HT-29 (cell line): Measurements from ENCODE around the gene TNS3. TPM values are rescaled to one million over a fixed set of nuclear protein-coding genes. Genes with fewer than 3 reads are reported as not detected.
"Not testable (repeated sequence)": the region's sequence is repeated elsewhere in the genome, so short reads cannot be mapped to it uniquely, and the experiment has no call there.

Experiments
- DNase-seq: peaks from one replicate; pipeline ENCODE4 v3.0.0-alpha.2; 2015; ENCODE audit warnings: low spot score
- total RNA-seq: library from RNA; depleted of rRNA; stranded (reverse); fragments of >200 nt; shearing (Covaris generic); gene quantifications from 2 replicates; pipeline ENCODE4 v1.2.3, GENCODE V29; 2014

TNS3 gene
- total RNA-seq, 1 experiment from 2014 or later: 45.2 TPM

DNA sequence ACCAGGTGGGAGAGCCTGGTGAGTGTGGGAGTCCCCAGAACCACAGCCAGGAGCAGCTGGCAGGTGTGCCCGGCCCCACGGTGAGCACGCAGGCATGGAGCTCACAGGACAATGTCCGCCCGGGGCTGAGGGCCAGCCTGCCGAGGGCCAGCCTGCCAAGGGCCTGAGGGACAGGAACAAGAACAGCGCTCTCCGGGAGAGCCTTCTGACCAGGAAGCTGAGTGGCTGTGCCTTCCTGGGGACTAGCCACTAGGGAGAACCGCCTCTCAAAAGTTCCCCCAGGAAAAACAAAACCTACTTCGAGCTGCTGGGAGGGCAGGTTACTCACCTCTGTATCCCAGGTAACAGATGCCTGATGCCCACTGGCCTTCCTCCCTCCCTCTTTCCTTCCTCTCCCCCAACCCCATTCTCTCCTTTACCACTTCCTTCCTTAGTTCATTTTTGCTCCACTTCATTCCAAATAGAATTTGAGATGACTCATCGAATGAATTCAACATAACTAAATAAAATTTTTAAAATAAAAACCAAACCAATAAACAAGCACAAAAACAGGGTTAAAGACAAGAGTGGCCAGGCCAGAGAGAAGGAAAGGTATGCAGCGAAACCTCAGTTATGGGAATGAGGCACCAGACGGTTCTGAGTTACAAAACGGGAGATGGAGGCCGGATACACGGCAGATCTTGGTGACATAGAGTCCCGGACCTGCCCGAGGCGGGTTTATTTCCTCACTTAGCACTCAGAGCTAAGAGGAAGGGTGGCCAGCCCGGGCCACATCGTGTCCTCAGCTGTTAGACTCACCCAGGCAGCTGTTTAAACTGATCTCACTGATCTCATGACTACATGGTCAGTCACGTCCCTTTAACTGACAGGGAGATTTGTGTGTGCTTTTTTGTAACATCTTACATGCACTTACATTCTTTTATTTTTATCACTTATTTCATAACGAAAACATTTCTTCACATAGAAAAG, 128.5 kb downstream of the TNS3 start:
- peak; percentile 73 for DNase-seq

GRCh38 chr7:47452715-47453092, 129.2 kb downstream of the TNS3 start:
- DNase-seq: no peak

DNA sequence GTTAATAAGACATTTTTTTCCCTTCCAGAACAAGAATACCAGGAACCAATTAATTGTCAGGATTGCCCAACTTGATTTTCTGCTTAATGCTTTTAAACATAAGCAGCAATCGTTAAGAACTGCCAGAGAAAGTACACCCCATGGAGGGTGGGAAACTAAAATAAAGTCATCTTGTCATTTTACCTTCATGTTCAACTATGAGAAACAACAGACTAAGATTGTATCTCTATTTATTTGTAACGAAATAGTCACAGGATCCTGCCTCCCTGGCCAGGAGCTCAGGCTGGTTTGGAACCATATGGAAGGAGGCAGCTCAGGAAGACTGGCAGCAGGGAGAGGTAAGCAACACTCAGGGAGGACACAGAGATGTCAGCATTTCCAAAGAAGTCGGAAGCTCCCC, 129.6 kb downstream of the TNS3 start:
- DNase-seq: no peak

DNA sequence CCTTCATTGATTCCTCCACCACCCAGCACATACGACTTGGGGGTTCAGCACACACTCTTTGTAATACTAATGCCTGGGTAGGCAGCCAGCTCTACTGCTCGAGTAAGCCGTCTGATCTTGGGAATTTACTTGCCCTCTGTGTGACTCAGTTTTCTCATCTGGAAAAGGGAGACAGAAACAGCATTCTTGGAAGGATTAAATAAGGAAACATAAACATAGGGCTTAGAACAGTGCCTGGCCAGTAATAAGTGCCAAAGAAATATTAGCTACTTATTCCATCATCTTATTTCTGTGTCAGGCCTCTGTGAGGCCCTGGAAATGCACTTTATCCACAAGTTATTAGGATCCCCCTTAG, 130.1 kb downstream of the TNS3 start:
- DNase-seq: no peak

- DNase-seq: no peak
Observed at GRCh38 chr7:47449810-47450590, 131.9 kb downstream of the TNS3 start.

DNA sequence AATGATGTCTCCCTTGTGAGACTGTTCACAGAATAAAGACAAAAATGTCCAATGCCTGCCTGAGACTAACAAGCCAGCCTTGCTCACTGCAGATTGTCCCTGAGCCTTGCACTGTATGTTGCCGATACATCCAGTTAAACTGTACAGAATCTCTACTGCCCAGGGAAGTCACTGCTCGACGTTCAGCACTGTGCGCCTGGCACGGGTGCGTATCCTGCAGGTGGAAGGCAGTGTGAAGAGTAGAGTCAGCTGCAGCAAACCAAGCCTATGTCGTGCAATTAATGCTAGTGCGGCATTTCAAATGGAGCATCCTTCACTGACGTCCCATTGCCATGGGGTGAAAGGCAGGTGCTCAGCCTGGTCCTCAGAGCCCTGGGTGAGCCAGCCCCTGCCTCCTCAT, 132.9 kb downstream of the TNS3 start:
- DNase-seq: no peak

- DNase-seq: no peak
Observed at GRCh38 chr7:47447621-47448349, 134.1 kb downstream of the TNS3 start.

GRCh38 chr7:47446871-47447466, 134.9 kb downstream of the TNS3 start:
- no peak for DNase-seq

DNA sequence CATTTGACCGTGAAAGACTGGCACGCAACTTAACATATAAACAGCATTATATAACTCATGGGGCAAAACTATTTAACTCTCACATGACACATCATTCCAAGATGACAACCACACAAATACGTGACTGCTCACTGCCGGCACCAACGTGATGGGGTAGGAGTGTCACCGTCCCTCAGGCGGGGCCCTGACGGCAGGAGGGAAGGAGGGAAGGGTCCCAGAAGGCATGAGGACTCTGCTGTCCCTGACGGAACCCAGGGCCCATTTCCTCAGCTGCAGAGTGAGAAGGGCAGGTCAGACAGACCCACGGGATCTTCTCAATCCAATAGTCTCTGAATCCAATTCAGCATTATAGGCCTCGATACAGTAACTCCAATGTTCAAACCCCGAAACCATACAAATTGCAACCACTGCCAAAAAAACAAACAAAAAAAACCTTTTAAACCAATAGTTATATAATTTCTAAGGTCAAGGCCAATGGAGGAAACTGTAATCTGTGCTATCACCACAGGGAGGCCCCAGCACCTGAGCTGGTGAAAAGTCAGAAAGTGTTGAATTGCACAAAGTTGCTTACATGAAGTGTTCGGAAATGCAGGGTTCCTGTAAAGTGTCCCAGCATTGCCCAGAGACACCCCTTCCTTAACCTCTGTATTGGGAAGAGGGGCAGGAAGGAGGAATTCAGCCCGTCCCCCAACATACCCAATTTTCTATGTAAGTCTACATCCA, 137.4 kb downstream of the TNS3 start:
- peak; percentile 62 for DNase-seq

GRCh38 chr7:47443049-47443448, 138.9 kb downstream of the TNS3 start:
- no peak for DNase-seq

GRCh38 chr7:47442605-47442865, 139.4 kb downstream of the TNS3 start:
- DNase-seq: no peak

DNA sequence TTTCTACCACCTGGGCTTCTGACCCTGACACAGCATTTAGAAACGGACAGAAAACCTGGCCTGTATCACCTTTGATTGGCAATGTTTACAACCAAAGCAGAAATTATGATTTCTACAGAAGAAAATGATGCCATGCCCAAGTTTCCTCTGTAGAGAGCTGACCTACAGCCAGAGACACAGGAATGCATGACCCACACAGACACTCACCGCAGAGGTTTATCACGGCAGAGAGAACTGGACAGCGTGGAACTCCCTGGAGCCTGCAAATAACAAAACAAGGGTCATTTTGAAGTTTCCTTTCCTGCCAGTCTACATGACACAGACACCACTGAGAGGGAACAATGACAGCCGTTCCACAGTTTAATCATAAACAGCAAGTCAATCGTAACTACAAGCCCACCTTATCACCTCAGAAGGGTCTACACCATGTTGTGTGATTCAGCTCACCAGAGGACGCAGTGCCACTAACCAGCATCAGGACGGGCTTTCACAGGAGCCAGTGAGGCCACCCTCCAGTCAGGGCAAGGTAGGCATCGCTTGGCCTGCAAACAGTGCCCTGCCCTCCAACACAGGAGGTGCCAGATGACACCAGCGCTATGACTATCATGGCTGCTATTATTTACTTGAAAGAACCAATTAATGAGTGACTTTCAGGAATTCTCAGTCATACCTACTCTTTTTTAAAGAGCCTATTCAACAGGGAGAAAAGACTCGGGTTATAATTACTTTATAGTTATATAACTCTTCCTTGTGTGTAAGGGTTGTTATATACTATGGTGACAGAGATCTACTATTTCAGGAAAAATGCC, 139.9 kb downstream of the TNS3 start:
- DNase-seq: no peak

- DNase-seq: not testable (repeated sequence)
Observed at GRCh38 chr7:47441048-47441447, 140.9 kb downstream of the TNS3 start.

DNA sequence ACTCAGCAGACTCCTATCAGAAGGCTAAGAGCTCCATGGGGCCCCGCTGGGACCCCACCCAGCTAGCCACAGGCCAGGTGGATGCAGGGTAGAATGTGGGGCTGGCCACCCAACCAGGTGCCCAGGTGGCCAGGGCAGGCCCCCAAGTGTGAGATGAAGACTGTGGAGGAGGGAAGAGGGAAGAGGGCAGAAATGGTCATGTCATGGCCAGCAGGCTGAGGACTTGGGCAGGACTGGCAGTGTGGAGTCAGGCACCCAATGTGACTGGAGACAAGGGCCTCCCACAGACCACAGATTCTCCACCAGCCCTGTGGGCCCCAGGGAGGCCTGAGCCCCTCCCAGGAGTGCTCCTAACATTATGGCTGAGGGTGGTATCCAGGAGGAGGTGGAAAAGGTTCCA, 141.6 kb downstream of the TNS3 start:
- no peak for DNase-seq

- DNase-seq: no peak
Observed at GRCh38 chr7:47439181-47439667, 142.7 kb downstream of the TNS3 start.

DNA sequence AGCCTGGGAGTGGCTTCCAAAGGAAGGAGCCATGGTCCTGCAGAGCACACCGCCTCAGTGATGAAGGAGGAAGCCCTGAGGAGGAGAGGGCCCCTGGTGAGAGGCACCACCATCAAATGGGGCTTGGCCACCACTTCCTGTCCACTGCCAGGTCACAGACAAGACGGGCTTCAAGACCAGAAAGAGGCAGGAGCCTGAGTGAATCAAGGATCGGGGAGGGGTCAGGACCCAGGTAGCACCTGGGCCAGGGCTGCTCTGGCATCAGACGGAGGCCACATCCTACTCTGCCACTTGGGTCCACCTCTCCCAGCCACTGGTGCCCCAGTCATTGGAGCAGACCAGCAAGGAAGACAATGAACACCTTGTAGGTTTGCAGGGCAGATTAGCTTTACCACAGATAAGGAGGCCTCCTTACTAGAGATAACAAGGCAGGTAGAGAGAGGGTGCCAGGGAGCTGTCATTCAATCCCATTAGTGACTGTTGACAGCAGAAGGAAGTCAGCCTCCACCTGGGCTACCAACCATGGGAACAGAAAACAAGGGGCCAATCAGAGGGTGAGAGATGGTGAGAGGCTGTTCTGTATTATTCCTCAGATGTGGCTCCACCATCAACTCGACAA, 143.4 kb downstream of the TNS3 start:
- DNase-seq: no peak

GRCh38 chr7:47435889-47436312, 146.0 kb downstream of the TNS3 start:
- DNase-seq: peak; percentile 91

DNA sequence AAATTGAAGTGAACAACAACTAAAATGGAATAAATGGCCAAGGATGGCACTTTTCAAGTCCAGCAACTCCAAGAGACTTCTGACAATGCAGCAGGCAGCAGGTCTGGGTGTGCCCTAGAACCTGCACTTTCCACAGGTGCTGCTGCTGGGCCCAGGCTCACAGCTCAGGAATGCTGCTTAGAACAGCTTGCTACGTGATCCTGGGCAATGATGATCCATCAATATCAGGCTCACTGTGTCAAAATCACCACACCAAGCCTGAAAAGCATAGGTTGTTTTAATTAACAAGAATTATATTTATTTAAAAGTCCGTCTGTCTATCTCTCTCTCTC, 148.4 kb downstream of the TNS3 start:
- DNase-seq: no peak

GRCh38 chr7:47432671-47433563, 149.0 kb downstream of the TNS3 start:
- DNase-seq: no peak
